ENCODE measurements around the gene SIN3B.

SIN3B gene

GRCh38 chr19:16814526-16815100 is 14.6 kb upstream of the SIN3B start:
- no peaks in the 10 kb centered on the region for H3K36me3 Mint-ChIP-seq
- no peak overlapping the region for H3K27ac Mint-ChIP-seq
- H3K4me3 Mint-ChIP-seq, result no peak overlapping the region
- DNase-seq (ENCODE audit: low spot score in 2 of 2), result no peak
- ATAC-seq, result no peak
- H3K9me3 Mint-ChIP-seq, result no peaks in the 10 kb centered on the region
- no peaks in the 10 kb centered on the region for H3K4me1 Mint-ChIP-seq

DNA sequence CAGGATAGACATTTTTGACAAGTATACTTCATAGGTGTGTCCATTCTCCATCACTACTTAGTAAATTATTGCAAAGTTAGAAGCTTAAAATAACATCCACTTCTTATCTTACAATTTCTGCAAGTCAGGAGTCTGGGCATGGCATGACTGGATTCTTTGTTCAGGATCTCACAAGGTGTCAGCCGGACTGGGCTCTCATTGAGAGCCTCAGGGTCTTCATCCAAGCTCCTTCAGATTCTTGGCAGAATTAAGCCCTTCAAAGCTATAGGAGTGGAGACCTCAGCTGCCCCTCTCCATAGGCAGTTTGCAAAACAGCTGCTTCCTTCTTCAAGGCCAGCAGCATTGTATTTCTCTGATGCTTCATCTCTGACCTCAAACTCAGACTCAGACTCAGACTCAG is 9.1 kb upstream of the SIN3B start:
- no peak overlapping the region for H3K27ac Mint-ChIP-seq
- no peaks in the 10 kb centered on the region for H3K9me3 Mint-ChIP-seq
- ATAC-seq, result no peak
- H3K4me1 Mint-ChIP-seq, result peaks cover 2% of the 10 kb centered on the region
- no peak overlapping the region for H3K4me3 Mint-ChIP-seq
- no peaks in the 10 kb centered on the region for H3K36me3 Mint-ChIP-seq
- no peak for DNase-seq (ENCODE audit: low spot score in 2 of 2)

- no peaks in the 10 kb centered on the region for H3K9me3 Mint-ChIP-seq
- no peaks in the 10 kb centered on the region for H3K36me3 Mint-ChIP-seq
- DNase-seq (ENCODE audit: low spot score in 2 of 2) (no peak), ATAC-seq (no peak)
- no peak overlapping the region for H3K27ac Mint-ChIP-seq
- H3K4me1 Mint-ChIP-seq, result peaks cover 10% of the 10 kb centered on the region
- no peak overlapping the region for H3K4me3 Mint-ChIP-seq
Observed at GRCh38 chr19:16821081-16821480, 8.1 kb upstream of the SIN3B start.

- DNase-seq (ENCODE audit: low spot score in 2 of 2), result no peak
- Mint-ChIP-seq H3K36me3 (no peaks in the 10 kb centered on the region), H3K4me1 (peaks cover 10% of the 10 kb centered on the region), H3K4me3 (no peak overlapping the region), H3K9me3 (no peaks in the 10 kb centered on the region), H3K27ac (no peak overlapping the region)
- no peak for ATAC-seq
Observed at GRCh38 chr19:16822648-16823047, 6.5 kb upstream of the SIN3B start.

- peaks cover 10% of the 10 kb centered on the region for H3K4me1 Mint-ChIP-seq
- peak overlapping the region; percentile 3 for H3K27ac Mint-ChIP-seq
- no peaks in the 10 kb centered on the region for H3K9me3 Mint-ChIP-seq
- ATAC-seq, result no peak
- no peaks in the 10 kb centered on the region for H3K36me3 Mint-ChIP-seq
- no peak for DNase-seq (ENCODE audit: low spot score in 2 of 2)
- H3K4me3 Mint-ChIP-seq, result peak overlapping the region; percentile 27
Observed at GRCh38 chr19:16824658-16825311, 4.4 kb upstream of the SIN3B start.

DNA sequence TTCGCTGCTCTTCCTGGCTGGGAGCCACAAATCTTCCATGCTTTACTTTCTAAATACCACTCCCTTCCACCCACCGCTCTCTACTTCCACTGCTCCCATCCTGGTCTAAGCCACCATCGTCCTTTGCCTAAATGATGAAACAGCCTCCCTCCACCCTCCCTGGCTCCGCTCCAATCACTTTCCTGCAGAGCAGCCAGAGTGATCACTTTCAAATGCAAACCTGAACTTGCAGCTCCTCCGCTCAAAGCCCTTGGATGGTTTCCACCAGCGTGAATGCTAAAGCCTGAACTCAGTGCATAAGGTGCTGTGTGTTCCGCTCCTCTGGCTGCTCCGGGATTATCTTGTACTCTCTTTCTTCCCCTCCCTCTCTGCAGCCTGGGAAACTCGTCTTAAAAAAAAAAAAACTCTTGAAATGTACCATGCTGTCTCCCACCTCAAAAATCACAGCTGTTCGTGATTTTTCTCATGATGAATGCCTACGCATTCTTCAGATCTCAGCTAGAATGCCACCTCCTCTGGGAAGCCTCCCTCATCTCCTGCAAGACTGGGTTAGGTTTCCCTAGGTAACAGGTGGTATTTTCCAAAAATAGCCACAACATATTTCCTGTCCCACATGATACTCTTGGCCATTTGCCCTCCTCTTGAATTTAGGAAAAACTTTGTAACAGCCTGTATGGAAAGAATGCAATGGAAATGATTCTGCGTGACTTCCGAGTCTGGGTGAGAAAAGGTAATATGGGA is 3.7 kb upstream of the SIN3B start:
- Mint-ChIP-seq H3K27ac (peak overlapping the region; percentile 3), H3K4me3 (peak overlapping the region; percentile 27), H3K36me3 (peaks cover under 1% of the 10 kb centered on the region), H3K4me1 (peaks cover 17% of the 10 kb centered on the region), H3K9me3 (no peaks in the 10 kb centered on the region)
- DNase-seq (ENCODE audit: low spot score in 2 of 2) (no peak), ATAC-seq (no peak)

- Mint-ChIP-seq H3K4me3 (peak overlapping the region; percentile 76), H3K4me1 (peaks cover 26% of the 10 kb centered on the region), H3K27ac (peak overlapping the region; percentile 75), H3K36me3 (peaks cover 44% of the 10 kb centered on the region), H3K9me3 (no peaks in the 10 kb centered on the region)
- ATAC-seq, result no peak
- DNase-seq (ENCODE audit: low spot score in 2 of 2), result no peak
Observed at GRCh38 chr19:16829822-16830289, 658 bp downstream of the SIN3B start.

- ATAC-seq (no peak), DNase-seq (ENCODE audit: low spot score in 2 of 2) (no peak)
- Mint-ChIP-seq H3K27ac (no peak overlapping the region), H3K9me3 (no peaks in the 10 kb centered on the region), H3K4me3 (peak overlapping the region; percentile 76), H3K4me1 (peaks cover 18% of the 10 kb centered on the region), H3K36me3 (peaks cover 53% of the 10 kb centered on the region)
Observed at GRCh38 chr19:16830679-16831078, 1.5 kb downstream of the SIN3B start.

DNA sequence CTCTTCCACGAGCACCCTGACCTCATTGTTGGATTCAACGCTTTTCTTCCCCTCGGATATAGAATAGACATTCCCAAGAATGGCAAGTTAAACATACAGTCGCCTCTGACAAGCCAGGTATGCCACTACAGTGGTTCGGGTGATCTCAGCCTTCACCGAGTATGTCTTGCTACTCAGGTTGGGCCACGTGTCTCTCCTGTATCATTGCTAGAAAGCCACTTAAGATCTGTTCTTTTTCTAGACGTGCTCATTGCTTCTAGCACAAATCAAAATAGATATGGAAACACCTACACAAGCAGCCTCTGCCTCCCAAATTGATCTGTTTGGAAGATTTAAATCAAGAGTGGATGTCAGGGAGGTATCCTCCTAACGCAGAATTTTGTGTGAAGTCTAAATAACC is 2.3 kb downstream of the SIN3B start:
- peaks cover 60% of the 10 kb centered on the region for H3K36me3 Mint-ChIP-seq
- H3K4me3 Mint-ChIP-seq, result peak overlapping the region; percentile 3
- H3K27ac Mint-ChIP-seq, result no peak overlapping the region
- ATAC-seq (no peak), DNase-seq (ENCODE audit: low spot score in 2 of 2) (no peak)
- H3K4me1 Mint-ChIP-seq, result peaks cover 16% of the 10 kb centered on the region
- H3K9me3 Mint-ChIP-seq, result no peaks in the 10 kb centered on the region

DNA sequence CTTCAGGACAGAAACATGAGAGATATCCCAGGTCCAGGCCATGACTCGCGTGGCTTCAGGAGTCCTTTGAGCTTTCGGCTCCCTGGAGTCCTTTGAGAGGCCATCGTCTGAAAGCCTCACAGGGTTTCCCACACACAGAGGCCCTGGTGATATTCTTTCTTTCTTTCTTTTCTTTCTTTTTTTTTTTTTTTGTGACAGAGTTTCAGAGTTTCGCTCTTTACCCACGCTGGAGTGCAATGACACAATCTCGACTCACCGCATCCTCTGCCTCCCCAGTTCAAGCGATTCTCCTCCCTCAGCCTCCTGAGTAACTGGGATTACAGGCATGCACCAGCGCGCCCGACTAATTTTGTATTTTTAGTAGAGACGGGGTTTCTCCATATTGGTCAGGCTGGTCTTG is 5.5 kb downstream of the SIN3B start:
- ATAC-seq (no peak), DNase-seq (ENCODE audit: low spot score in 2 of 2) (no peak)
- no peak overlapping the region for H3K27ac Mint-ChIP-seq
- H3K4me3 Mint-ChIP-seq, result no peak overlapping the region
- peaks cover 87% of the 10 kb centered on the region for H3K36me3 Mint-ChIP-seq
- H3K4me1 Mint-ChIP-seq, result peaks cover 36% of the 10 kb centered on the region
- no peaks in the 10 kb centered on the region for H3K9me3 Mint-ChIP-seq

DNA sequence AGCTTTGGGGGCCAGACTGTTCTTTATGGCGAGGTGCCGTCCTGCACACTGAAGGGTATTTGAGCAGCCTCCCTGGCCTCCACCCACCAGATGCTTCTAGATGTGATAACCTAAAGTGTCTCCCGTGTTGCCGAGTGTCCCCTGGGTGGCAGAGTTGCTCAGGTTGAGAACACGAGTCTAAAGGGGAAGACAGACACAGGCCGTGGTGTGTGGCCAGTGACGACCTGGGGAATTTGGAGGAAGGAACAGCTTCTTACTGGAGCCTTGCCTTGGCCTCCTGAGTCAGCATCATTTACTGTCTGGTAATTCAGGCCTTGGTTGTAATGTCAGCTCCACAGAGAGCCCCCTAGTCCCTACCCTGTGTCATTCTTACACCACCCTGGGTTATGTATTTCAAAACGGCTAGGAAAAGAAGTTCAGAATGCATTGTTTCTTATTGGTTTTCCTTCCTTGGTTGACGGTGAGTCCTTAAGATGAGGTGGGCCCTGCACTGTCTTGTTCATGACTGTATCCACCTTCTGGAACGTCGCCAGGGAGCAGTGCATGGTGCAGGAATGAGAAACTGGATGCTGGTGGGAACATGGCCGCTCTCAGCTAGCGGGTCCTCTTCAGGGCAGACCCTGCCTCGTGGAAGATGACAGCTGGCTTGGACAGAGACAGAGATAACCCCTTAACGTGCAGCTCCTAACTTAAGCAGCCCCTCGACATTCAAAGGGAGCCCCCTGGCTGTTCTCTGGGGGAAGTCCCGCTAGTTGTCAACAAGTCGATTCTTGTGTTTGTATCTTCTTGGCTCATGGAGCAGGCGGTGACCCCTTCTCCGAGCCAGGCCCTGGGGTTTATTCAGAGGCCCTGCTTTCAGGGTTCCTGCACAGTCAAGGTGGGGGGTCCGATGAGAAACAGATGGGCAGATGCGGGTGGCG is 7.2 kb downstream of the SIN3B start:
- no peaks in the 10 kb centered on the region for H3K9me3 Mint-ChIP-seq
- H3K27ac Mint-ChIP-seq, result peak overlapping the region; percentile 44
- peaks cover 94% of the 10 kb centered on the region for H3K36me3 Mint-ChIP-seq
- no peak overlapping the region for H3K4me3 Mint-ChIP-seq
- DNase-seq (ENCODE audit: low spot score in 2 of 2) (no peak), ATAC-seq (peak; percentile 51)
- H3K4me1 Mint-ChIP-seq, result peaks cover 25% of the 10 kb centered on the region

DNA sequence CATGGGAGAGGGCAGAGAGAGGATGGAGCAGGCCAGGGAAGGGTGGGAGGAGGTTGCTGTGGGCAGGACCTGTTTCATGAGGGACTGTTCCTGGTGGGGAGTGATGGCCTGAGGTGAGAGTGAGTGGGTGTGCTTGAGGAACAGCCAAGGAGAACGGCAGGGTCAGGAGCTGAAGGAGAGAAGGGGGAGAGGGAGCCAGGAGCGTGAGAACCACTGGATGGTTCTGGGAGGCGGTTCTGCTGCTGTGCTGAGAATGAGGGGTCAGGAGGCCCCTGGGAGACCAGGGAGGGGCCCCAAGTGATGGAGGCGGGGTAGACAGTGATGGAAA is 7.8 kb downstream of the SIN3B start:
- no peak for ATAC-seq

DNA sequence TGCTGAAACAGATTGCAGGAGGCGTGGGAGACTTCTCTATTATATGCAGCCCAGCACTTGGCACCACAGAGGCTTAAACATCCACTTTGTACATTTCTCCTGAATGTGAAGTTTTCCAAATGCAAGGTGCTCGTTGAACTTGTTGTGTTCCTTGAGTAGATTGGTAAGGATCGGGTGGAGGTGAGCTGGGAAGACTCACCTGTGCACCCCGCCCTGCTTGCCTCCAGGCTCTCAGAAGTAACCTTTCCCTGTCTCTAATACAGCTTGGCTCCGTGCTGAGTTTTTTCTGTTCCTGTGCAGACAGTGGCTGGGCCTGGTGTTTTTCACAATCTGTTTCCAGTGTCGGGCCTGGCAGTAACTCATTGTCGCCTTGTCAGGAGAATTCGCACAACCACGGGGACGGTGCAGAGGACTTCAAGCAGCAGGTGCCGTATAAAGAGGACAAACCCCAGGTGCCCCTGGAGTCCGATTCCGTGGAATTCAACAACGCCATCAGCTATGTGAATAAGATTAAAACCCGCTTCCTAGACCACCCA is 12.3 kb downstream of the SIN3B start:
- H3K36me3 Mint-ChIP-seq, result peaks cover 87% of the 10 kb centered on the region
- no peak for DNase-seq (ENCODE audit: low spot score in 2 of 2)
- H3K4me1 Mint-ChIP-seq, result peaks cover 27% of the 10 kb centered on the region
- H3K4me3 Mint-ChIP-seq, result no peak overlapping the region
- H3K9me3 Mint-ChIP-seq, result no peaks in the 10 kb centered on the region
- no peak overlapping the region for H3K27ac Mint-ChIP-seq
- no peak for ATAC-seq

More for the DNA sequence above, 7.8 kb downstream of the SIN3B start:
- no peak for DNase-seq (ENCODE audit: low spot score in 2 of 2)
- peaks cover 25% of the 10 kb centered on the region for H3K4me1 Mint-ChIP-seq
- peaks cover 94% of the 10 kb centered on the region for H3K36me3 Mint-ChIP-seq
- no peak overlapping the region for H3K4me3 Mint-ChIP-seq
- no peaks in the 10 kb centered on the region for H3K9me3 Mint-ChIP-seq
- H3K27ac Mint-ChIP-seq, result peak overlapping the region; percentile 44

DNA sequence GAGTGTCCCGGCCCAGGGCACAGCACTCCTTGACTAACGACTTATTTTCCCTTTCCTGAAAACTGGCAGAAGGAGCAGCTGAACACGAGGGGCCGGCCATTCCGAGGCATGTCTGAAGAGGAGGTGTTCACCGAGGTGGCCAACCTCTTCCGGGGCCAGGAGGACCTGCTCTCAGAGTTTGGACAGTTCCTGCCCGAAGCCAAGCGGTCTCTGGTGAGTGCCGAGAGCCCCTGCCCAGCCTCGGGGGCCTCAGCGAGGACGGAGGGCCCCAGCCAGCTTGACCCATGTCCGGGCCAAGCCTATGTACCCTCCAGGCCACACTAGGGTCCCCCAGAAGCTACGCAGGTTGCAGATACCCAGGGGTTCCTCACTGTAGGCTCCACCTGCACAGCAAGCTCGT is 17.7 kb downstream of the SIN3B start:
- Mint-ChIP-seq H3K27ac (no peak overlapping the region), H3K36me3 (peaks cover 89% of the 10 kb centered on the region), H3K4me3 (no peak overlapping the region), H3K4me1 (peaks cover 6% of the 10 kb centered on the region), H3K9me3 (no peaks in the 10 kb centered on the region)
- ATAC-seq (no peak), DNase-seq (ENCODE audit: low spot score in 2 of 2) (no peak)

DNA sequence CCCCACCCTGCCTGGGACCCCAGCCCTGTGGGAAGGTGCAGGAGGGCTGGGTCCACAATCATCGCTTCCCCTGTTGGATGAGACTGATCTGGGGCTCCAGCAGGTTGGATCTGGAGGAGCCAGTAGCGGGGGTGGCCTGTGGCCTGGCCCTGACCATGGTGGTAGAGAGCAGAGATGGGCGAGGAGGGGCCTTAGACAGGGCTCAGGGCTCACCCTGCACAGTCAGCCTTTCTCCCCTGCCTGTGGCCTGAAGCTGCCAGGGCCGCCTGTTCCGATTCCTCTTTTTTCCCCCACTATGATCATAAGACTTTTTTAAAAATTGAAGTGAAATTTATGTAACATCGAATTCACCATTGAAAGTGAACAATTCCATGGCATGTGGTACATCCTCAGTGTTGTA is 18.2 kb downstream of the SIN3B start:
- Mint-ChIP-seq H3K27ac (peak overlapping the region; percentile 24), H3K36me3 (peaks cover 88% of the 10 kb centered on the region), H3K9me3 (no peaks in the 10 kb centered on the region), H3K4me3 (no peak overlapping the region), H3K4me1 (peaks cover 6% of the 10 kb centered on the region)
- no peak for ATAC-seq
- DNase-seq (ENCODE audit: low spot score in 2 of 2), result no peak
